IMR-90 (cell line): ENCODE results near the gene TBC1D9. TPM values are rescaled to one million over a fixed set of nuclear protein-coding genes. Genes with fewer than 3 reads are reported as not detected.

ENCODE experiments used
- ATAC-seq: fragments of 200-7000 bp; cut with Tn5 transposase; 2 replicates; pipeline ENCODE4 v1.9.1; 2020; ENCODE audit warnings: low read depth, mild to moderate bottlenecking, moderate library complexity
- BruUV-seq: library from RNA; stranded (reverse); fragments of 400-500 nt; replicated peaks from 2 replicates; lab custom pipeline; 2021; lab: Mats Ljungman, UMichigan
- CTCF ChIA-PET: fragments of 300-600 bp; formaldehyde crosslinking; extraction: SDS; loops from one replicate; lab custom pipeline; 2021; ENCODE audit warnings: antibody characterized with exemption; lab: Yijun Ruan, JAX
- POLR2A ChIA-PET: fragments of 300-600 bp; sonication (Branson Sonifier 250); formaldehyde crosslinking; loops from one replicate; lab custom pipeline; 2022; ENCODE audit warnings: antibody characterized with exemption; ENCODE audit not compliant: unreplicated experiment; lab: Charles Lee
- DNase-seq: peaks from one replicate; pipeline ENCODE4 v3.0.0; 2013
- H2AFZ ChIP-seq: replicated peaks from 2 replicates; pipeline ENCODE3; 2013; ENCODE audit warnings: low read length, mild to moderate bottlenecking; ENCODE audit not compliant: poor library complexity
- H2AK5ac ChIP-seq: 2 replicates; pipeline ENCODE4 v1.6.1; 2013; ENCODE audit warnings: low read depth, low read length, inconsistent platforms
- H2AK9ac ChIP-seq: replicated peaks from 2 replicates; pipeline ENCODE3; 2013; ENCODE audit warnings: mild to moderate bottlenecking, low read depth, low read length, moderate library complexity; ENCODE audit not compliant: poor library complexity
- H2BK120ac ChIP-seq: 2 replicates; pipeline ENCODE4 v1.6.1; 2013; ENCODE audit warnings: low read depth, low read length, inconsistent platforms
- H2BK15ac ChIP-seq: 3 replicates; pipeline ENCODE4 v1.6.1; 2013; ENCODE audit warnings: low read depth, low read length, inconsistent platforms
- H2BK20ac ChIP-seq: 2 replicates; pipeline ENCODE4 v1.6.1; 2013; ENCODE audit warnings: low read depth, mild to moderate bottlenecking, inconsistent platforms, low read length, moderate library complexity
- H2BK5ac ChIP-seq: 2 replicates; pipeline ENCODE4 v1.6.1; 2013; ENCODE audit warnings: mild to moderate bottlenecking, low read depth, low read length, inconsistent platforms; ENCODE audit not compliant: poor library complexity, severe bottlenecking
- H3K14ac ChIP-seq: replicated peaks from 2 replicates; pipeline ENCODE4 v1.6.1; 2013; ENCODE audit warnings: low read depth, low read length, inconsistent platforms
- H3K18ac ChIP-seq: 2 replicates; pipeline ENCODE4 v1.6.1; 2013; ENCODE audit warnings: low read depth, low read length, control low read depth
- H3K23ac ChIP-seq: 2 replicates; pipeline ENCODE4 v1.6.1; 2013; ENCODE audit warnings: low read depth, low read length, inconsistent platforms
- H3K27ac ChIP-seq: 2 replicates; pipeline ENCODE4 v1.5.1; 2013; ENCODE audit warnings: mild to moderate bottlenecking, control low read depth, low read length; ENCODE audit not compliant: insufficient read depth
- H3K27me3 ChIP-seq: 2 replicates; pipeline ENCODE4 v1.6.1; 2013; ENCODE audit warnings: low read length; ENCODE audit not compliant: control insufficient read depth, insufficient read depth
- H3K36me3 ChIP-seq: 2 replicates; pipeline ENCODE4 v1.6.1; 2013; ENCODE audit warnings: low read length, mixed read lengths; ENCODE audit not compliant: control insufficient read depth, insufficient read depth
- H3K4ac ChIP-seq: 2 replicates; pipeline ENCODE4 v1.6.1; 2013; ENCODE audit warnings: low read depth, low read length, inconsistent platforms
- H3K4me1 ChIP-seq: 2 replicates; pipeline ENCODE4 v1.6.1; 2013; ENCODE audit warnings: low read length, mixed read lengths; ENCODE audit not compliant: control insufficient read depth, insufficient read depth
- H3K4me2 ChIP-seq: 2 replicates; pipeline ENCODE4 v1.6.1; 2013; ENCODE audit warnings: low read depth, mild to moderate bottlenecking, control low read depth, low read length, moderate library complexity
- H3K4me3 ChIP-seq: 2 replicates; pipeline ENCODE4 v1.5.1; 2013; ENCODE audit warnings: low read depth, mild to moderate bottlenecking, control low read depth, low read length, moderate library complexity; ENCODE audit not compliant: insufficient read depth
- H3K56ac ChIP-seq: 2 replicates; pipeline ENCODE4 v1.6.1; 2013; ENCODE audit warnings: low read length, inconsistent platforms; ENCODE audit not compliant: insufficient read depth; ENCODE audit errors: extremely low read depth
- H3K79me1 ChIP-seq, 2 experiments: 2 replicates each; pipeline ENCODE4 v1.6.1; 2013; ENCODE audit warnings: low read length in 2 of 2, inconsistent platforms in 1 of 2, low read depth in 1 of 2
- H3K9ac ChIP-seq: 2 replicates; pipeline ENCODE4 v1.6.1; 2013; ENCODE audit warnings: low read depth, low read length, control low read depth
- H3K9me1 ChIP-seq: 2 replicates; pipeline ENCODE4 v1.6.1; 2013; ENCODE audit warnings: low read length, inconsistent platforms; ENCODE audit not compliant: insufficient read depth
- H3K9me3 ChIP-seq: 2 replicates; pipeline ENCODE4 v1.6.1; 2013; ENCODE audit warnings: low read length; ENCODE audit not compliant: control insufficient read depth, insufficient read depth
- H4K20me1 ChIP-seq: 2 replicates; pipeline ENCODE4 v1.6.1; 2013; ENCODE audit warnings: low read length, inconsistent platforms; ENCODE audit not compliant: insufficient read depth
- H4K5ac ChIP-seq: 2 replicates; pipeline ENCODE4 v1.6.1; 2013; ENCODE audit warnings: mild to moderate bottlenecking, low read depth, low read length, control low read depth
- H4K8ac ChIP-seq, 2 experiments: 2 replicates each; pipeline ENCODE4 v1.6.1; 2013; ENCODE audit warnings: low read depth in 2 of 2, low read length in 2 of 2, control low read depth in 1 of 2, inconsistent platforms in 1 of 2
- H4K91ac ChIP-seq: 2 replicates; pipeline ENCODE4 v1.6.1; 2013; ENCODE audit warnings: low read depth, low read length, inconsistent platforms; ENCODE audit not compliant: insufficient read depth
- POLR2A ChIP-seq: IDR thresholded peaks from 2 replicates; pipeline ENCODE4 v1.6.1; 2012; ENCODE audit warnings: mild to moderate bottlenecking, low read depth, low read length
- RFX5 ChIP-seq: IDR thresholded peaks from 2 replicates; pipeline ENCODE4 v1.8.0; 2012; ENCODE audit warnings: low read depth, mild to moderate bottlenecking, low read length, moderate library complexity
- WGBS, 2 experiments: methylation state at CpG; one replicate each; pipeline versions ENCODE4 v1.1.5 to v1.1.7; 2013; ENCODE audit warnings: missing lambda C conversion rate in 2 of 2; ENCODE audit not compliant: insufficient read length in 1 of 2; ENCODE audit errors: extremely low coverage in 2 of 2; 5-methylcytosine and 5-hydroxymethylcytosine counted together
- dilution Hi-C: fragments of 300-500 bp; cut with HindIII; formaldehyde crosslinking; loops from one replicate; pipeline ENCODE4 v1.14.3; 2018; ENCODE audit warnings: low sequenced_read_pairs; ENCODE audit not compliant: unreplicated experiment
- in situ Hi-C: fragments of 300-500 bp; cut with MboI; formaldehyde crosslinking; loops from 3 replicates; pipeline ENCODE4 v1.14.3; 2019; ENCODE audit warnings: low sequenced_read_pairs, inconsistent platforms, mixed read lengths
- intact Hi-C: fragments of 100-400 bp; cut with micrococcal nuclease; formaldehyde crosslinking; loops from 2 replicates; pipeline ENCODE4 v1.10.0; 2022
- polyA plus RNA-seq, 3 experiments: library from polyadenylated mRNA; depleted of rRNA; stranded (reverse); fragments of >200 nt; gene quantifications; 2 replicates each; pipeline ENCODE4 v1.2.3, GENCODE V29; 2012; ENCODE audit warnings: low replicate concordance in 1 of 3
- total RNA-seq: library from RNA; depleted of rRNA; stranded (reverse); fragments of >200 nt; gene quantifications from 2 replicates; pipeline ENCODE4 v1.2.3, GENCODE V29; 2012

TBC1D9 gene
- total and polyA plus RNA-seq, 2 of the 4 experiments (the other 2 are of a cell fraction), result 11.7 to 15.2 TPM

DNA sequence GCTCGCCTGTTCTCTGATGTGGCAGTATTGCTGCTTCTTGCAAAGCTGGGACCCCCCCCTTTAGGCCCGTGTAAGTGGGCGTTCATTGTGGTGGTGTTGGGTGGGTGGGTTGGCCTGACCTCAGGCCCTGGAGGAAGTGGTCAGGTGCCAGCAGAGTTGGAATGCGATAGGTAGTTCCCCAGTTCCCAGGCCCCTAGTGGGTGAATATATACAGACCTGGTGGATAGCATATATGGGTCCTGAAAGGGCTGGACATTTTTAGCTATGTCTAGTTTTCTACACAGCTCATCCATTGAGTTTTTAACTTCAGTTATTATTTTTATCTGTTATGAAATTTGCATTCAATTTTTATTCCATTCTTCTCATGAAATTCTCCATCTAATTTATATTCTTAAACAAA lies 151.6 kb downstream of the TBC1D9 start:
- no peak overlapping the region for H2BK120ac ChIP-seq
- no peak overlapping the region for H3K23ac ChIP-seq
- H3K4me2 ChIP-seq, result no peak overlapping the region
- no peak overlapping the region for H2AK5ac ChIP-seq
- no peak overlapping the region for H3K14ac ChIP-seq
- intact Hi-C loops (no loop called here), dilution Hi-C loops (no loop called here), in situ Hi-C loops (loop anchor here (10.0 to 25.0 kb wide), 2 partner anchors 240 to 592 kb away; no protein-coding TSS in a partner anchor)
- peak overlapping the region; percentile 69 for H2AK9ac ChIP-seq
- no peak overlapping the region for H4K91ac ChIP-seq
- no peaks in the 10 kb centered on the region for H3K9me1 ChIP-seq
- H3K4me1 ChIP-seq, result no peaks in the 10 kb centered on the region
- no CpG with 5 or more reads among the region's 4 CpGs for WGBS, 2 experiments
- H3K9me3 ChIP-seq, result no peaks in the 10 kb centered on the region
- ATAC-seq (no peak), DNase-seq (no peak)
- H3K18ac ChIP-seq, result no peak overlapping the region
- no peak overlapping the region for H2BK5ac ChIP-seq
- H3K27ac ChIP-seq, result no peak overlapping the region
- ChIA-PET CTCF (interaction anchor here (1.0 kb wide), 1 partner anchor 240 kb away, joined by 3 read pairs; no protein-coding TSS in a partner anchor), POLR2A (no interaction called here)
- peaks cover 32% of the 10 kb centered on the region for H3K27me3 ChIP-seq
- no peak overlapping the region for H3K4ac ChIP-seq
- H3K36me3 ChIP-seq, result no peaks in the 10 kb centered on the region
- TF ChIP-seq RFX5 (no peak), POLR2A (no peak)
- no peaks in the 10 kb centered on the region for H3K79me1 ChIP-seq
- H3K9ac ChIP-seq, result no peak overlapping the region
- H4K5ac ChIP-seq, result no peak overlapping the region
- no TSS peak for BruUV-seq
- H3K56ac ChIP-seq, result no peak overlapping the region
- no peak overlapping the region for H2AFZ ChIP-seq
- no peak overlapping the region for H2BK15ac ChIP-seq
- no peak overlapping the region for H2BK20ac ChIP-seq
- no peak overlapping the region for H4K8ac ChIP-seq
- no peaks in the 10 kb centered on the region for H4K20me1 ChIP-seq
- H3K4me3 ChIP-seq, result no peak overlapping the region
